Fibroblast of the conjunctiva (primary cell): Measurements from ENCODE around the gene FRMD1.

Experiments used
- DNase-seq: peaks from one replicate; pipeline ENCODE4 v3.0.0-alpha.2; 2010; ENCODE audit warnings: low read depth

The FRMD1 gene

DNA sequence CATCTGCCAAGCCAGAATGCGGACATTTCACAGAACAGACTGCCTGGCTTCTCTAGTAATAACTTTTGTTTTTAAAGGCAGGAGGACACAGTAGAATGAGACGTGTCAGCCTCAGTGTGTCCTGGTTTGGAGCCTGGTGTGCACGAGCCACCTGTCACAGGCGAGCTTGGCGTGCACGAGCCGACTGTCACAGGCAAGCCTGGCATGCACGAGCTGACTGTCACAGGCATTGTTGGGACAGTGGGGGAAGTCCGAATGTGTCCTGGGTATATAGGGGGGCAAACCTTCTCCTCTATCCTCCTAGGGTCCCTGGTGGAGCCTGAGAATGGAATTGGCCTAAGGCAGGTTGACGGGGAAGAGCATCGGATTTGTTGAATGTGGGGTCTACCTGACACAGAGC is 74.1 kb downstream of the FRMD1 start:
- no peak for DNase-seq

DNA sequence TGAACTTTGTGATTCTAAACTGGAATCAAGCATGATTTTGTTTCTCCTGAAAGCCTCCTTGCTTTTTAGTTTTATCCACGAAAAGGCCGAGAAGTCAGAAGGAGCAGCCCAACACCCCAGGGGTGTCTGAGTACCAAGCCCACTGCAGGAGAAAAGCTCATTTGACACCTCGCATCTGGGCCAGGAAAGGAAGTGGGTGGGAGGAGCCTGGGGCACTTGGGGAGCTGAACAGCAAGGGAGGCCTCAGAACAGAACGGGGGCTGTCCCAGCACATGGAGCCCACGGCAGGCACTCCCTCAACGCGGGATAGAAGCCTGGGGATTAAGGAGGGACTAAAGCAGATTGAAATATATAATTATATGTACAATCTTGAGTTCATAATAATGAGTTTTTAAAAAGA is 75.0 kb downstream of the FRMD1 start:
- DNase-seq = no peak
